ENCODE results near the gene LPCAT2. TPM values are rescaled to one million over a fixed set of nuclear protein-coding genes. Genes with fewer than 3 reads are reported as not detected.

Gene LPCAT2
- total RNA-seq, 4 donors from 2014 or later = 4.6 to 66.0 (median 10.9) TPM

- no peak for DNase-seq
- Histone ChIP-seq H3K4me1 (peaks cover 0 to 12% (median 1%) of the 10 kb centered on the region in 4 donors), H3K27ac (peak overlapping the region in 1 of 4 donors; percentile 44), H3K27me3 (no peaks in the 10 kb centered on the region), H3K36me3 (peaks cover 0 to 7% (median 0%) of the 10 kb centered on the region in 3 donors), H3K9me3 (peaks cover 0 to 5% (median 2%) of the 10 kb centered on the region in 4 donors), H3K4me3 (peak overlapping the region in 3 of 4 donors; percentile 41 to 80 (median 64))
- TF ChIP-seq CTCF (IDR thresholded peaks at IDR 0.05) = no peak
- TF ChIP-seq POLR2A (IDR thresholded peaks at IDR 0.05) = no peak
Observed at GRCh38 chr16:55508271-55508921, 476 bp upstream of the LPCAT2 start.

- Histone ChIP-seq H3K27ac (peak overlapping the region in 1 of 4 donors; percentile 74), H3K27me3 (no peaks in the 10 kb centered on the region), H3K36me3 (peaks cover 0 to 7% (median 0%) of the 10 kb centered on the region in 3 donors), H3K4me3 (peak overlapping the region in 2 of 4 donors; percentile 41 to 80), H3K4me1 (peaks cover 0 to 7% (median 0%) of the 10 kb centered on the region in 4 donors), H3K9me3 (peaks cover 0 to 5% (median 2%) of the 10 kb centered on the region in 4 donors)
- TF ChIP-seq POLR2A (IDR thresholded peaks at IDR 0.05) (no peak), CTCF (IDR thresholded peaks at IDR 0.05) (no peak)
- no peak for DNase-seq
Observed at GRCh38 chr16:55510185-55510805, 1.4 kb downstream of the LPCAT2 start.

GRCh38 chr16:55512941-55513340, 4.1 kb downstream of the LPCAT2 start:
- H3K27me3 ChIP-seq = no peaks in the 10 kb centered on the region
- H3K27ac ChIP-seq = no peak overlapping the region
- TF ChIP-seq CTCF (IDR thresholded peaks at IDR 0.05) (no peak), POLR2A (IDR thresholded peaks at IDR 0.05) (no peak)
- no peak for DNase-seq
- no peak overlapping the region for H3K4me3 ChIP-seq
- H3K36me3 ChIP-seq = no peaks in the 10 kb centered on the region
- H3K9me3 ChIP-seq = peaks cover 0 to 5% (median 2%) of the 10 kb centered on the region in 4 donors
- peaks cover 0 to 7% (median 0%) of the 10 kb centered on the region in 4 donors for H3K4me1 ChIP-seq

DNA sequence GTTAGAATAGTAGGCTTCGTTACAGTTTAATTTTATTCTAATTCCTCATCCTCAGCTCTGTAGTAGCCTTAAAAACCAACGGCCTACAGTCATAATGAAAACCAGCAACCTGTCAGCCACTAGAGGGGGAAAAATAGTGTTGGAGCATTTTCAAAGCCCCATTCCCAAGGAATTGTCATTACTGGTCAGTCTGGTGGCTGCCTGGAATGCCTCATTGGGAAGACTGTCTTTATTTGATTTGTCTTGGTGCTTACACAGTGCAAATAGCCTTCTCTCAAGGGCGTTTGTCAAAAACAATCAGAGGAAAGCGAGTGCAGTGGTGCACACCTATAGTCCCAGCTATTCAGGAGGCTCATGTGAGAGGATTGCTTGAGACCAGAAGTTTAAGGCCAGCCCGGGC, 4.7 kb downstream of the LPCAT2 start:
- Histone ChIP-seq H3K27ac (no peak overlapping the region), H3K4me3 (no peak overlapping the region), H3K9me3 (peaks cover 0 to 5% (median 2%) of the 10 kb centered on the region in 4 donors), H3K4me1 (peaks cover 0 to 7% (median 0%) of the 10 kb centered on the region in 4 donors), H3K36me3 (no peaks in the 10 kb centered on the region), H3K27me3 (no peaks in the 10 kb centered on the region)
- no peak for DNase-seq
- no peak for TF ChIP-seq CTCF (IDR thresholded peaks at IDR 0.05)
- TF ChIP-seq POLR2A (IDR thresholded peaks at IDR 0.05) = no peak

DNA sequence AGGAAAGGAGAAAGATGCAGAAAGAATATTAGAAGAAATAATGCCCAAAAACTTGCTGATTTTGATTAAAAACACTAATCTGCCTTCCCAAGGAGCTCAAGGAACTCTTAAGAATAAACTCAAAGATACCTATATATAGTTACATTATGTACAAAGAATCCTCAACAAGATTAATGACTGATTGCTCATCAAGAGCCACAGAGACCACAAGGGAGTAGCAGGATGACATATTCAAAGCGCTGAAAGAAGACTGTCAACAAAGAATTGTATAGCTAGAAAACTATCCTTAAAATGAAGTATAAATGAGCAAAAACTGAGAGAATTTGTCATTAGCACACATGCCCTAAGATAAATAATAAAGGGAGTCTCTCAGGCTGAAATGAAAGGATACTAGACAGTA, 6.2 kb downstream of the LPCAT2 start:
- H3K9me3 ChIP-seq = peaks cover 0 to 5% (median 2%) of the 10 kb centered on the region in 4 donors
- no peak overlapping the region for H3K27ac ChIP-seq
- TF ChIP-seq POLR2A (IDR thresholded peaks at IDR 0.05) (no peak), CTCF (IDR thresholded peaks at IDR 0.05) (no peak)
- DNase-seq = no peak
- no peaks in the 10 kb centered on the region for H3K36me3 ChIP-seq
- H3K4me3 ChIP-seq = no peak overlapping the region
- no peaks in the 10 kb centered on the region for H3K27me3 ChIP-seq
- H3K4me1 ChIP-seq = no peaks in the 10 kb centered on the region

Measured in Peyer's patch (tissue), 4 donors.